Lung (tissue), 12 donors: ENCODE data around the gene RASGRF1. TPM values are rescaled to one million over a fixed set of nuclear protein-coding genes. Genes with fewer than 3 reads are reported as not detected.

Experiments used
- ATAC-seq: fragments of 200-7000 bp; cut with Tn5 transposase; one replicate; pipeline ENCODE4 v1.9.1; 2020; ENCODE audit warnings: moderate number of reproducible peaks; ENCODE audit not compliant: insufficient read depth, low FRiP score
- DNase-seq, 3 donors: peaks; one replicate each; pipeline ENCODE4 v3.0.0-alpha.2; 2013 to 2017
- H3K27ac ChIP-seq, 2 donors: one replicate each; pipeline ENCODE4 v1.5.1; 2013; ENCODE audit warnings: mild to moderate bottlenecking in 2 of 2, moderate library complexity in 2 of 2, control low read depth in 1 of 2, inconsistent platforms in 1 of 2, low read depth in 1 of 2, low read length in 1 of 2
- H3K27me3 ChIP-seq, 3 donors: one replicate each; pipeline ENCODE4 v1.5.1; 2013; ENCODE audit warnings: low read length in 2 of 3; ENCODE audit not compliant: control insufficient read depth in 3 of 3, insufficient read depth in 3 of 3
- H3K36me3 ChIP-seq, 4 donors: one replicate each; pipeline ENCODE4 v1.5.1; 2013; ENCODE audit warnings: low read length in 4 of 4, mild to moderate bottlenecking in 1 of 4, moderate library complexity in 1 of 4; ENCODE audit not compliant: control insufficient read depth in 4 of 4, insufficient read depth in 4 of 4
- H3K4me1 ChIP-seq, 5 donors: one replicate each; pipeline ENCODE4 v1.5.1; 2013; ENCODE audit warnings: low read length in 5 of 5, mild to moderate bottlenecking in 2 of 5, moderate library complexity in 1 of 5; ENCODE audit not compliant: control insufficient read depth in 5 of 5, insufficient read depth in 5 of 5
- H3K4me3 ChIP-seq: one replicate; pipeline ENCODE4 v1.5.1; 2013; ENCODE audit warnings: mild to moderate bottlenecking, control low read depth, moderate library complexity
- H3K9ac ChIP-seq, 2 donors: one replicate each; pipeline ENCODE4 v1.5.1; 2013; ENCODE audit warnings: low read length in 2 of 2, control low read depth in 1 of 2; ENCODE audit not compliant: insufficient read depth in 1 of 2
- H3K9me3 ChIP-seq, 4 donors: one replicate each; pipeline ENCODE4 v1.5.1; 2013; ENCODE audit warnings: low read length in 3 of 4, mild to moderate bottlenecking in 1 of 4, moderate library complexity in 1 of 4; ENCODE audit not compliant: control insufficient read depth in 4 of 4, insufficient read depth in 3 of 4
- CTCF ChIP-seq: IDR thresholded peaks from 2 replicates; pipeline ENCODE4 v1.5.1; 2012; ENCODE audit warnings: mild to moderate bottlenecking; ENCODE audit errors: control extremely low read depth, extremely low read depth
- WGBS, 2 donors: extraction: QIAGEN DNeasy Blood & Tissue Kit; methylation state at CpG; one replicate each; pipeline ENCODE4 v1.1.7; 2013; 5-methylcytosine and 5-hydroxymethylcytosine counted together
- polyA plus RNA-seq, 2 donors: library from polyadenylated mRNA; stranded (reverse); fragments of 200-250 nt; gene quantifications; one replicate each; pipeline ENCODE4 v1.2.1, GENCODE V29; 2013
- total RNA-seq, 2 donors: library from RNA; depleted of rRNA in 1 of 2; stranded (reverse); fragments of >200 nt in 1 of 2; gene quantifications; one replicate each; pipeline ENCODE4 v1.2.1, GENCODE V29; 2014 to 2021
- donor health status: control.
- donor health status: control.
- donor health status: Bipolar disorder and iron deficiency.
- donor health status: healthy.
- donor health status: DM: yes; HTN: yes; CAD: no.

RASGRF1 gene
- total and polyA plus RNA-seq, 4 donors: 10.9 to 71.2 (median 24.6) TPM

GRCh38 chr15:78981532-78982313 lies 108.9 kb downstream of the RASGRF1 start:
- H3K27me3 ChIP-seq: no peaks in the 10 kb centered on the region

GRCh38 chr15:78979456-78980320 lies 110.9 kb downstream of the RASGRF1 start:
- peak; percentile 21 for ATAC-seq
- peak overlapping the region in 1 of 2 donors; percentile 10 for H3K27ac ChIP-seq
- no peaks in the 10 kb centered on the region for H3K36me3 ChIP-seq
- H3K4me3 ChIP-seq: no peak overlapping the region
- no peaks in the 10 kb centered on the region for H3K9me3 ChIP-seq
- TF ChIP-seq CTCF: peak; percentile 57
- peak; percentile 42 to 78 (median 64) for DNase-seq
- peaks cover 0 to 5% (median 0%) of the 10 kb centered on the region in 5 donors for H3K4me1 ChIP-seq
- H3K9ac ChIP-seq: no peak overlapping the region
- no peaks in the 10 kb centered on the region for H3K27me3 ChIP-seq
- 60 to 69% methylated on average over 17 of the region's 17 CpGs for WGBS, 2 donors

More at GRCh38 chr15:78981532-78982313, 108.9 kb downstream of the RASGRF1 start:
- no peaks in the 10 kb centered on the region for H3K36me3 ChIP-seq
- ATAC-seq (no peak), DNase-seq (no peak)
- no peak overlapping the region for H3K4me3 ChIP-seq
- 90 to 95% methylated on average over 11 of the region's 11 CpGs for WGBS, 2 donors
- H3K4me1 ChIP-seq: peaks cover 0 to 5% (median 0%) of the 10 kb centered on the region in 5 donors
- no peak overlapping the region for H3K9ac ChIP-seq
- no peak overlapping the region for H3K27ac ChIP-seq
- no peaks in the 10 kb centered on the region for H3K9me3 ChIP-seq
- TF ChIP-seq CTCF: no peak

- Histone ChIP-seq H3K4me3 (no peak overlapping the region), H3K9ac (no peak overlapping the region), H3K27ac (peak overlapping the region in 1 of 2 donors; percentile 10), H3K9me3 (no peaks in the 10 kb centered on the region), H3K27me3 (no peaks in the 10 kb centered on the region), H3K36me3 (no peaks in the 10 kb centered on the region), H3K4me1 (peaks cover 0 to 4% (median 0%) of the 10 kb centered on the region in 5 donors)
- TF ChIP-seq CTCF: no peak
- DNase-seq (no peak), ATAC-seq (no peak)
- WGBS, 2 donors: 90 to 95% methylated on average over 19 of the region's 19 CpGs
These were observed 111.9 kb downstream of the RASGRF1 start for GRCh38 chr15:78978601-78979179.
